ENCODE measurements around the gene SPAG7.
A peak's percentile ranks its signal among the peaks of the same experiment; 100 is the strongest.

The SPAG7 gene

DNA sequence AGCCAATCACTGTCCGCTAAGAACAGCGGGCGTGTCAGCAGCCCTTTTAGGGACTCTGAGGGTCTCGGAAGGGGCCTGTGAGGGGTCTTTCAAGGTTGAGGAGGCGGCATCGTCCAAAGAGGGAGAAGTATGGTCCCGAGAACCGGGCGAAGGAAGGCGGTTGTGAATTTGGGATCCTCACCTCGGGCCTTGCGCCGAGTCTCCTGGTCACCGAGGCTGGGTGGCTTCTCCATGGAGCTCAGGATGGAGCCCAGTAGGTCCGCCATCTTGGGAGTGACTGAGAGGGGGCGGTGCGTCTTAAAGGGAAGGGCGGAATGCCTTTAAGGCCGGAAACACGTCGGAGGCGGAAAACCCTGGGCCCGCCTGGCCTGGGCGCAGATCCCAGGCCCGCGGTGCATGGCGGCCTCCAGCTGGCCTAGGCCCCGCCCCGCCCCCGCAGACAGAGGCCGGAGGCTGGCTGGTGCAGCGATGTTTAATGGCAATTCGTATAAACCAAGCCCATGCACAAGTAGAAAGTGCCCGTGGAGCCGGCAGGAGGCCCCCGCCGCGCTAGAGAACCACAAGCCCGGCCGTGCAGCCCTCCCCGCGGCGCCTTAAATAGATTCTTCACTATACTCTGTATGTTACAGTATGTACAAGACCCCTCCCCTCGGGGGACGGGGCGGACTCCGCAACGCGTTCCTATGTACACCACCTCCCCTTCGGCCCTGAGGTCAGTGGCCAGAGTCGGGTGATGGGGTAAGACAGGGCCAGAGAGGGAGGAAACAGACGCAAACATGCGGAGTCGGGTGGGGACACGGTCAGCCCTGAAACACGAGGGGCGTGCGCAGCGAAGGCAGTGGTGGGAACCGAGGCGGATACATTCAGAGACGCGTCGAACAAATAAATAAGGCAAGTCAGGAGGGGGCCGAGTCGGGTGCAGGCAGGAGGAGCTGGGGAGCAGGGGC is at the start of gene SPAG7:
Gene SPAG7 (minus strand): TSS at position 279 of the 947 bp plus-strand sequence. CDS start 13 bp downstream, at position 266.
- H3K9me3 ChIP-seq (ENCODE audit: control insufficient read depth, low read length), result no peaks in the 10 kb centered on the region
- peaks cover 2% of the 10 kb centered on the region for H3K79me2 ChIP-seq
- H3K4me1 ChIP-seq, result peaks cover 10% of the 10 kb centered on the region
- H3K27me3 ChIP-seq (ENCODE audit: control insufficient read depth, insufficient read depth, low read length), result no peaks in the 10 kb centered on the region
- H3K27ac ChIP-seq, result peak within 1 kb of the TSS; percentile 99
- H3K4me3 ChIP-seq (ENCODE audit: low read depth, low read length), result peak within 1 kb of the TSS; percentile 92
- H3K36me3 ChIP-seq (ENCODE audit: control insufficient read depth, insufficient read depth, low read length), result no peaks in the 10 kb centered on the region
- peak within 1 kb of the TSS; percentile 99 for H3K4me2 ChIP-seq (ENCODE audit: low read length)
- TF ChIP-seq, protein P1, sequence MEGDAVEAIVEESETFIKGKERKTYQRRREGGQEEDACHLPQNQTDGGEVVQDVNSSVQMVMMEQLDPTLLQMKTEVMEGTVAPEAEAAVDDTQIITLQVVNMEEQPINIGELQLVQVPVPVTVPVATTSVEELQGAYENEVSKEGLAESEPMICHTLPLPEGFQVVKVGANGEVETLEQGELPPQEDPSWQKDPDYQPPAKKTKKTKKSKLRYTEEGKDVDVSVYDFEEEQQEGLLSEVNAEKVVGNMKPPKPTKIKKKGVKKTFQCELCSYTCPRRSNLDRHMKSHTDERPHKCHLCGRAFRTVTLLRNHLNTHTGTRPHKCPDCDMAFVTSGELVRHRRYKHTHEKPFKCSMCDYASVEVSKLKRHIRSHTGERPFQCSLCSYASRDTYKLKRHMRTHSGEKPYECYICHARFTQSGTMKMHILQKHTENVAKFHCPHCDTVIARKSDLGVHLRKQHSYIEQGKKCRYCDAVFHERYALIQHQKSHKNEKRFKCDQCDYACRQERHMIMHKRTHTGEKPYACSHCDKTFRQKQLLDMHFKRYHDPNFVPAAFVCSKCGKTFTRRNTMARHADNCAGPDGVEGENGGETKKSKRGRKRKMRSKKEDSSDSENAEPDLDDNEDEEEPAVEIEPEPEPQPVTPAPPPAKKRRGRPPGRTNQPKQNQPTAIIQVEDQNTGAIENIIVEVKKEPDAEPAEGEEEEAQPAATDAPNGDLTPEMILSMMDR (IDR thresholded peaks at IDR 0.05), result peak; percentile 15
- H2AFZ ChIP-seq, result peak within 1 kb of the TSS; percentile 97
- H3K9ac ChIP-seq, result peak within 1 kb of the TSS; percentile 87

GRCh38 chr17:5014357-5014756 is 46.7 kb upstream of the SPAG7 start:
- Histone ChIP-seq H3K36me3 (ENCODE audit: control insufficient read depth, insufficient read depth, low read length) (no peaks in the 10 kb centered on the region), H3K4me3 (ENCODE audit: low read depth, low read length) (no peak overlapping the region), H3K4me2 (ENCODE audit: low read length) (no peak overlapping the region), H3K79me2 (no peaks in the 10 kb centered on the region), H3K27ac (no peak overlapping the region), H3K9me3 (ENCODE audit: control insufficient read depth, low read length) (no peaks in the 10 kb centered on the region), H3K27me3 (ENCODE audit: control insufficient read depth, insufficient read depth, low read length) (no peaks in the 10 kb centered on the region), H3K4me1 (no peaks in the 10 kb centered on the region), H2AFZ (no peak overlapping the region), H3K9ac (no peak overlapping the region)
- TF ChIP-seq, protein P1 (IDR thresholded peaks at IDR 0.05), result no peak

DNA sequence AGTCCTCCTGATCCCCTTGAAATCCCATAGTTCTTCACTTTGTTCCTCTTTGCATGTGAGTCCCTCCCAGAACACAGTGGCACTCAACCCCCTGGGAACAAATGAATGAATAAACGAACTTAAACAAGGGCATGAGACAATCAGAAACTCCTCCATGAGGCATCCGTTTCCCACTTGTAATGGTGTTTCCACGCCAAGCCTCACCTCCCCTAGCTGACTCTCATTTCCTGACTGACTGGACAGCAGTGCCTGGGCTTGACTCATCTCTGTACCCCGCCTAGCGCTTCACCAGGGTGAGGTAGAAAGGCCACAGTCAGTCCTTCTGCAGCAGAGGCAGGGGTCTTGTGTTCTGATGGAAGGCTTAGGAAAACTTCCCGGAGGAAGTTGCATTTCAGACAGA is 44.3 kb upstream of the SPAG7 start:
- Histone ChIP-seq H3K4me3 (ENCODE audit: low read depth, low read length) (no peak overlapping the region), H3K27me3 (ENCODE audit: control insufficient read depth, insufficient read depth, low read length) (no peaks in the 10 kb centered on the region), H3K4me1 (no peaks in the 10 kb centered on the region), H3K36me3 (ENCODE audit: control insufficient read depth, insufficient read depth, low read length) (no peaks in the 10 kb centered on the region), H3K4me2 (ENCODE audit: low read length) (no peak overlapping the region), H3K9me3 (ENCODE audit: control insufficient read depth, low read length) (no peaks in the 10 kb centered on the region), H3K79me2 (no peaks in the 10 kb centered on the region), H3K9ac (no peak overlapping the region), H3K27ac (no peak overlapping the region), H2AFZ (no peak overlapping the region)
- TF ChIP-seq, protein P1 (IDR thresholded peaks at IDR 0.05), result no peak

DNA sequence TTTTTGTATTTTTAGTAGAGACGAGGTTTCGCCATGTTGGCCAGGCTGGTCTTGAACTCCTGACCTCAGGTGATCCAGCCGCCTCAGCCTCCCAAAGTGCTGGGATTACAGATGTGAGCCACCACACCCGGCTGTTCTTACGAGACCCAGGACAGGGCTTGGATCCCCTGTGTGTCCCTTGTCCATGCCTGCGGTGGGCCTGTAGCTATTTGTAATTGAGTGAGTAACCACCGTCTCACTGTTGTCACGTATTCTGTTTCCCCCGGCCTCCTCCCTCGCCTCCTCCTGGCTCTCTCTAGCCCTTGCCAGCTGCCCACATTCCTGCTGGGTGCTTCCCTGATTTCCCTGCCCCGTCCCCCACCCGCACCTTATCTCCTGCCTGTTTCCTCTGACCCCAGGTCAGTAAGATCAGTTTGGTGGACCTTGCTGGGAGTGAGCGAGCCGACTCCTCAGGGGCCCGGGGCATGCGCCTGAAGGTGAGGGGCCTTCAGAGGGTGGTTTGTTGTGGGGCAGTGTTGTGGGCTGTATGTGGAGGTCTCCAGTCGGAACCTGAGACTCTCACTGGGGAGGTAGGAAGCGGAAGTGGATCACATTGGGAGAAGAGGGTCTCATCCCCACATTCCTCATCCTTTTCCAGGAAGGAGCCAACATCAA is 35.7 kb upstream of the SPAG7 start:
- Histone ChIP-seq H3K36me3 (ENCODE audit: control insufficient read depth, insufficient read depth, low read length) (no peaks in the 10 kb centered on the region), H3K4me2 (ENCODE audit: low read length) (no peak overlapping the region), H3K4me3 (ENCODE audit: low read depth, low read length) (no peak overlapping the region), H3K27me3 (ENCODE audit: control insufficient read depth, insufficient read depth, low read length) (no peaks in the 10 kb centered on the region), H3K4me1 (no peaks in the 10 kb centered on the region), H3K27ac (no peak overlapping the region), H3K9me3 (ENCODE audit: control insufficient read depth, low read length) (no peaks in the 10 kb centered on the region), H3K79me2 (no peaks in the 10 kb centered on the region), H3K9ac (no peak overlapping the region), H2AFZ (no peak overlapping the region)
- TF ChIP-seq, protein P1 (IDR thresholded peaks at IDR 0.05), result no peak

All from parathyroid adenoma (tissue), 2 donors.